Measurements from ENCODE around the gene ADARB2. TPM values are rescaled to one million over a fixed set of nuclear protein-coding genes. Genes with fewer than 3 reads are reported as not detected.

The ADARB2 gene
- total RNA-seq, 2 donors from 2014 or later, result 1.1 to 1.8 TPM

GRCh38 chr10:1548146-1548545 lies 189.2 kb downstream of the ADARB2 start:
- no peaks in the 10 kb centered on the region for H3K27me3 ChIP-seq (ENCODE audit: control insufficient read depth, insufficient read depth, low read length, poor library complexity, severe bottlenecking)
- no peaks in the 10 kb centered on the region for H3K4me1 Mint-ChIP-seq
- H3K36me3 Mint-ChIP-seq (ENCODE audit: low read depth), result no peaks in the 10 kb centered on the region

GRCh38 chr10:1546431-1547110 lies 190.8 kb downstream of the ADARB2 start:
- no peak for TF ChIP-seq CTCF (conservative IDR thresholded peaks at IDR 0.05)
- Mint-ChIP-seq H3K4me1 (no peaks in the 10 kb centered on the region), H3K9me3 (peaks cover 7% of the 10 kb centered on the region), H3K27me3 (ENCODE audit: insufficient read depth) (no peaks in the 10 kb centered on the region), H3K36me3 (ENCODE audit: low read depth) (no peaks in the 10 kb centered on the region), H3K4me3 (no peak overlapping the region), H3K27ac (no peak overlapping the region)
- Histone ChIP-seq H3K27ac (ENCODE audit: low read depth, low read length) (no peak overlapping the region), H3K4me3 (ENCODE audit: low read length) (no peak overlapping the region), H3K9me3 (ENCODE audit: control insufficient read depth, low read length) (peaks cover 4% of the 10 kb centered on the region), H3K27me3 (ENCODE audit: control insufficient read depth, insufficient read depth, low read length, poor library complexity, severe bottlenecking) (no peaks in the 10 kb centered on the region), H3K36me3 (ENCODE audit: control insufficient read depth, insufficient read depth, low read length) (no peaks in the 10 kb centered on the region), H3K4me1 (ENCODE audit: control insufficient read depth, insufficient read depth, low read length) (no peaks in the 10 kb centered on the region), H3K9ac (ENCODE audit: extremely low read depth, low read length, poor library complexity, severe bottlenecking) (no peak overlapping the region)
- DNase-seq, result no peak
- 81 to 82% methylated on average over 15 to 19 of the region's 19 CpGs for WGBS, 2 experiments (ENCODE audit: insufficient coverage in 1 of 2, insufficient read length in 1 of 2)

More at GRCh38 chr10:1548146-1548545, 189.2 kb downstream of the ADARB2 start:
- H3K27me3 Mint-ChIP-seq (ENCODE audit: insufficient read depth), result no peaks in the 10 kb centered on the region
- H3K9me3 ChIP-seq (ENCODE audit: control insufficient read depth, low read length), result peaks cover 4% of the 10 kb centered on the region
- no peak overlapping the region for H3K27ac ChIP-seq (ENCODE audit: low read depth, low read length)
- no peak overlapping the region for H3K27ac Mint-ChIP-seq
- H3K9ac ChIP-seq (ENCODE audit: extremely low read depth, low read length, poor library complexity, severe bottlenecking), result no peak overlapping the region
- no peak overlapping the region for H3K4me3 Mint-ChIP-seq
- no peak for TF ChIP-seq CTCF (conservative IDR thresholded peaks at IDR 0.05)
- WGBS, 2 experiments (ENCODE audit: insufficient coverage in 1 of 2, insufficient read length in 1 of 2), result 91 to 95% methylated on average over 6 to 7 of the region's 7 CpGs
- no peaks in the 10 kb centered on the region for H3K4me1 ChIP-seq (ENCODE audit: control insufficient read depth, insufficient read depth, low read length)
- H3K4me3 ChIP-seq (ENCODE audit: low read length), result no peak overlapping the region
- no peaks in the 10 kb centered on the region for H3K36me3 ChIP-seq (ENCODE audit: control insufficient read depth, insufficient read depth, low read length)
- DNase-seq, result no peak
- H3K9me3 Mint-ChIP-seq, result peaks cover 7% of the 10 kb centered on the region

GRCh38 chr10:1545524-1545923 lies 191.8 kb downstream of the ADARB2 start:
- WGBS, 2 experiments (ENCODE audit: insufficient coverage in 1 of 2, insufficient read length in 1 of 2), result 89 to 95% methylated on average over 7 of the region's 7 CpGs
- DNase-seq, result no peak
- Histone ChIP-seq H3K27me3 (ENCODE audit: control insufficient read depth, insufficient read depth, low read length, poor library complexity, severe bottlenecking) (no peaks in the 10 kb centered on the region), H3K36me3 (ENCODE audit: control insufficient read depth, insufficient read depth, low read length) (no peaks in the 10 kb centered on the region), H3K4me1 (ENCODE audit: control insufficient read depth, insufficient read depth, low read length) (no peaks in the 10 kb centered on the region), H3K9me3 (ENCODE audit: control insufficient read depth, low read length) (peaks cover 4% of the 10 kb centered on the region), H3K4me3 (ENCODE audit: low read length) (no peak overlapping the region), H3K27ac (ENCODE audit: low read depth, low read length) (no peak overlapping the region), H3K9ac (ENCODE audit: extremely low read depth, low read length, poor library complexity, severe bottlenecking) (no peak overlapping the region)
- H3K36me3 Mint-ChIP-seq (ENCODE audit: low read depth), result no peaks in the 10 kb centered on the region
- H3K4me1 Mint-ChIP-seq, result no peaks in the 10 kb centered on the region
- no peak overlapping the region for H3K27ac Mint-ChIP-seq
- H3K9me3 Mint-ChIP-seq, result peaks cover 7% of the 10 kb centered on the region
- no peak for TF ChIP-seq CTCF (conservative IDR thresholded peaks at IDR 0.05)
- no peak overlapping the region for H3K4me3 Mint-ChIP-seq
- H3K27me3 Mint-ChIP-seq (ENCODE audit: insufficient read depth), result no peaks in the 10 kb centered on the region
